ACHN (cell line): Measurements from ENCODE around the gene TNPO1.
A peak's percentile ranks its signal among the peaks of the same experiment; 100 is the strongest.
"Not testable (repeated sequence)": the region's sequence is repeated elsewhere in the genome, so short reads cannot be mapped to it uniquely, and the experiment has no call there.

ENCODE experiments used
- DNase-seq: peaks from one replicate; pipeline ENCODE4 v3.0.0-alpha.2; 2015
- in situ Hi-C: cut with HindIII; loops from 2 replicates; pipeline ENCODE4 v1.10.0; 2017; ENCODE audit warnings: low sequenced_read_pairs, low pct_ligation_motif_present, low pct_unique_long_range_greater_than_20kb

Gene TNPO1

GRCh38 chr5:72895758-72896157 is 79.3 kb downstream of the TNPO1 start:
- in situ Hi-C loops = no loop called here
- DNase-seq = no peak

- in situ Hi-C loops = no loop called here
- DNase-seq = no peak
Measured at GRCh38 chr5:72906806-72907205, 90.3 kb downstream of the TNPO1 start.

GRCh38 chr5:72908664-72909063 is 92.2 kb downstream of the TNPO1 start:
- in situ Hi-C loops = no loop called here
- DNase-seq = no peak

GRCh38 chr5:72917371-72917776 is 100.9 kb downstream of the TNPO1 start:
- in situ Hi-C loops = no loop called here
- DNase-seq = no peak

GRCh38 chr5:72920690-72921502 is 104.4 kb downstream of the TNPO1 start:
- in situ Hi-C loops = no loop called here
- DNase-seq = peak; percentile 51

GRCh38 chr5:72921886-72922285 is 105.4 kb downstream of the TNPO1 start:
- no peak for DNase-seq
- in situ Hi-C loops = no loop called here

GRCh38 chr5:72922422-72922821 is 106.0 kb downstream of the TNPO1 start:
- in situ Hi-C loops = no loop called here

GRCh38 chr5:72925336-72926010 is 109.0 kb downstream of the TNPO1 start:
- in situ Hi-C loops = no loop called here
- DNase-seq = no peak

More at GRCh38 chr5:72922422-72922821, 106.0 kb downstream of the TNPO1 start:
- DNase-seq = no peak

GRCh38 chr5:72932686-72933085 is 116.2 kb downstream of the TNPO1 start:
- in situ Hi-C loops, DNase-seq: not testable (repeated sequence)

- DNase-seq, in situ Hi-C loops: not testable (repeated sequence)
Measured at GRCh38 chr5:72934953-72935725, 118.7 kb downstream of the TNPO1 start.

GRCh38 chr5:72936893-72937292 is 120.4 kb downstream of the TNPO1 start:
- no peak for DNase-seq
- in situ Hi-C loops = no loop called here

GRCh38 chr5:72937517-72938061 is 121.1 kb downstream of the TNPO1 start:
- no peak for DNase-seq
- in situ Hi-C loops = no loop called here

- in situ Hi-C loops = no loop called here
- DNase-seq = no peak
Measured at GRCh38 chr5:72938206-72938605, 121.7 kb downstream of the TNPO1 start.

GRCh38 chr5:72940082-72940481 is 123.6 kb downstream of the TNPO1 start:
- in situ Hi-C loops = no loop called here
- no peak for DNase-seq

- DNase-seq = no peak
- in situ Hi-C loops = no loop called here
Measured at GRCh38 chr5:72943307-72943706, 126.8 kb downstream of the TNPO1 start.

GRCh38 chr5:72947498-72947897 is 131.0 kb downstream of the TNPO1 start:
- no peak for DNase-seq
- in situ Hi-C loops = no loop called here

GRCh38 chr5:72949481-72949880 is 133.0 kb downstream of the TNPO1 start:
- no peak for DNase-seq
- in situ Hi-C loops = no loop called here

GRCh38 chr5:72951671-72952468 is 135.4 kb downstream of the TNPO1 start:
- in situ Hi-C loops = no loop called here
- peak; percentile 75 for DNase-seq
